Measurements from ENCODE around the gene TAB3.

Gene TAB3

DNA sequence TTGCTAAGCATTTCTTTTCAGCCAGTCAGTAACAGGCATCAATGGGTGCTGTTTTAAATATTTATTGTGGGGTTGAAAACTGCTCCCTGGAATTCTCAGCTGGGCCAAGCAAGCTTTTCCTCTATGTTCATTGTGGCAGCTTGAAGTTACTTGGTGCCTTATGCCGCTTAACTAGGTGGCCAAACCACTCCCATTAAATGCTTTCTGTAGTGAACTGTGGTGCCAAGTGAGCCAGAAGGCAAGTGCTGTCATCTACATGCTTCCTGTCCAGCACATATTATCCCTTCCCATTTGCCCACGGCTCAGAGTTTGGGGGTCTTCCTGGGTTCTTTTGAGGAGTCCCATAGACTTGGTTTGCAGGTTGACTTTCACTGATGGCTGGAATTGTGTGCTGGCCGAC, 64.8 kb downstream of the TAB3 start:
- TF ChIP-seq, protein P1, sequence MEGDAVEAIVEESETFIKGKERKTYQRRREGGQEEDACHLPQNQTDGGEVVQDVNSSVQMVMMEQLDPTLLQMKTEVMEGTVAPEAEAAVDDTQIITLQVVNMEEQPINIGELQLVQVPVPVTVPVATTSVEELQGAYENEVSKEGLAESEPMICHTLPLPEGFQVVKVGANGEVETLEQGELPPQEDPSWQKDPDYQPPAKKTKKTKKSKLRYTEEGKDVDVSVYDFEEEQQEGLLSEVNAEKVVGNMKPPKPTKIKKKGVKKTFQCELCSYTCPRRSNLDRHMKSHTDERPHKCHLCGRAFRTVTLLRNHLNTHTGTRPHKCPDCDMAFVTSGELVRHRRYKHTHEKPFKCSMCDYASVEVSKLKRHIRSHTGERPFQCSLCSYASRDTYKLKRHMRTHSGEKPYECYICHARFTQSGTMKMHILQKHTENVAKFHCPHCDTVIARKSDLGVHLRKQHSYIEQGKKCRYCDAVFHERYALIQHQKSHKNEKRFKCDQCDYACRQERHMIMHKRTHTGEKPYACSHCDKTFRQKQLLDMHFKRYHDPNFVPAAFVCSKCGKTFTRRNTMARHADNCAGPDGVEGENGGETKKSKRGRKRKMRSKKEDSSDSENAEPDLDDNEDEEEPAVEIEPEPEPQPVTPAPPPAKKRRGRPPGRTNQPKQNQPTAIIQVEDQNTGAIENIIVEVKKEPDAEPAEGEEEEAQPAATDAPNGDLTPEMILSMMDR (IDR thresholded peaks at IDR 0.05): no peak
- no peak overlapping the region for H3K4me3 ChIP-seq
- no peak for DNase-seq (ENCODE audit: low spot score)
- H3K27ac ChIP-seq: no peak overlapping the region

DNA sequence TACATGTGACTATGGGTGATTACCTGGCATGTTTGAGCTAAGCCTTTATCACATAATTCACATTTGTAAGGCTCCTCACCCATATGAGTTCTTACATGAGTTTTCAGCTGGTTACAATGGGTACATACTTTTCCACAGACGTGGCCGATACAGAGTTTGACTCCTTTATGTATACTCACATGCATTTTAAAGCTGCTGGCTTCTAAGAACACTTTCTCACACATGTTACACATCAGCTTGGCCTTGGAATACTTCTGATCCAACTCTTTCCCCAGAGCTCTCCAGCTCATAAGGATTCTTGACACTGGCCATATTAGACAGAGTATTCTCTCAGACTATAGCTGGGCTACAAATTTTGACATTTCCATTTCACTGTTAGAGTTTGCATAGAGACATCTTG, 66.3 kb downstream of the TAB3 start:
- Histone ChIP-seq H3K4me3 (no peak overlapping the region), H3K27ac (no peak overlapping the region)
- TF ChIP-seq, protein P1 (IDR thresholded peaks at IDR 0.05): no peak
- no peak for DNase-seq (ENCODE audit: low spot score)

DNA sequence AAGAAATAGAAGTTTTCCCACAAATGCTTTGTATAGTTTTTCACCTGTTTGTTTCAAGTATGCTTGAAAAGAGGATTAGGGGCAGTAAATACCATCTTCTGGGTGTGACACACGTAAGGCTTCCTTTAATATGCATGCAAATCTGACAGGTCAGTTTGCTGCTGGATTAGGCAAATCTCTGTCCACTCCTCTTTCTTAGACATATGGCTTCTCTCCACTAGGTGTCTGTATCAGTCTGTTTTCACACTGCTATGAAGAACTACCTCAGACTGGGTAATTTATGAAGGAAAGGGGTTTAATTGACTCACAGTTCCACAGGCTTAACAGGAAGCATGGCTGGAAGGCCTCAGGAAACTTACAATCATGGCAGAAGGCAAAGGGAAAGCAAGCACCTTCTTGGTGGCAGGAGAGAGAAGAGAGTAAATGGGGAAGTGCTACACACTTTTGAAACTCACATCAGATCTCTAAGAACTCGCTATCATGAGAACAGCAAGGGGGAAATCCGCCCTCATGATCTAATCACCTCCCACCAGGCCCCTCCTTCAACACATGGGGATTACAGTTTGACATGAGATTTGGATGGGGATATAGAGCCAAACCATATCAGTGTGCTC, 66.9 kb downstream of the TAB3 start:
- TF ChIP-seq, protein P1 (IDR thresholded peaks at IDR 0.05): no peak
- DNase-seq (ENCODE audit: low spot score): no peak
- H3K27ac ChIP-seq: no peak overlapping the region
- no peak overlapping the region for H3K4me3 ChIP-seq

DNA sequence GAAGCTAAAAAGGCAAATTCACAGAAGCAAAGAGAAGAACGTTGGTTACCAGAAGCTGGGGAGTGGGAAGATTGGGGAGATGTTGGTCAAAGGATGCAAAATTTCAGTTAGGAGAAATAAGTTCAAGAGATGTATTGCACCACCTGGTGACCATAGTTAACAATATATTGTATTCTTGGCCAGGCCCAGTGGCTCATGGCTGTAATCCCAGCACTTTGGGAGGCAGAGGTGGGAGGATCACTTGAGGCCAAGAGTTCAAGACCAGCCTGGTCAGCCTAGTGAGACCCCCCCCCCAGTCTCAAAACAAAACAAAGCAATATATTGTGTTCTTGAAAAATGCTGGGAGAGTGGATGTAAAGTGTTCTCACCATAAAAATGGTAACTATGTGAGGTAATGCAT, 67.9 kb downstream of the TAB3 start:
- TF ChIP-seq, protein P1 (IDR thresholded peaks at IDR 0.05): no peak

DNA sequence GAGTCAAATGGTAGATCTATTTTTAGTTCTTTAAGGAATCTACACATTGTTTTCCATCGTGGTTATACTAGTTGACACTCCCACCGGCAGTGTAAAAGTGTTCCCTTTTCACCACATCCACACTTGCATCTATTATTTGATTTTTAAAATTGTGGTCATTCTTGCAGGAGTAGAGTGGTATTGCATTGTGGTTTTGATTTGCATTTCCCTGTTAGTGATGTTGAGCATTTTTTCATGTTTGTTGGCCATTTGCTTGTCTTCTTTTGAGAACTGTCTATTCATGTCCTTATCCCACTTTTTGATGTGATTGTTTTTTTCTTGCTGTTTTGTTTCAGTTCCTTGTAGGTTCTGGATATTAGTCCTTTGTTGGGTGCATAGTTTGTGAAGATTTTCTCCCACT, 70.0 kb downstream of the TAB3 start:
- Histone ChIP-seq H3K4me3 (no peak overlapping the region), H3K27ac (no peak overlapping the region)
- TF ChIP-seq, protein P1 (IDR thresholded peaks at IDR 0.05): no peak
- DNase-seq (ENCODE audit: low spot score): no peak

More for the DNA sequence above, 67.9 kb downstream of the TAB3 start:
- DNase-seq (ENCODE audit: low spot score): no peak
- Histone ChIP-seq H3K27ac (no peak overlapping the region), H3K4me3 (no peak overlapping the region)

DNA sequence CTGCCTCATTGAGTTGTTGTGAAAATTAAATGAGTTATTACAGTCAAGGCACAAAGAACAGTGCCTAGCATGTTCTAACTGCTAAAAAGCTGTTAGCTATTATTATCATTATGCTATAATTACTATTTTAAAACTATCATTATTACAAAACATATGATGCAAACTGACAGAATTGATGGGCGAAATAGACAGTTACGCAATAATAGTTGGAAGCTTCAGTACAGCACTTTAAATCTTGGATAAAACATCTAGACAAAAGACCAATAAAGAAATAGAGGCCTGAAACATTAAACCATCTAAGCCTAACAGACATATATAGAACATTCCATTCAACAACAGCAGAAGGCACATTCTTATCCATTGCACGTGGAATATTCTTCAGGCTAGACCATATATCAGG, 73.0 kb downstream of the TAB3 start:
- TF ChIP-seq, protein P1 (IDR thresholded peaks at IDR 0.05): no peak
- H3K27ac ChIP-seq: no peak overlapping the region
- DNase-seq (ENCODE audit: low spot score): no peak

DNA sequence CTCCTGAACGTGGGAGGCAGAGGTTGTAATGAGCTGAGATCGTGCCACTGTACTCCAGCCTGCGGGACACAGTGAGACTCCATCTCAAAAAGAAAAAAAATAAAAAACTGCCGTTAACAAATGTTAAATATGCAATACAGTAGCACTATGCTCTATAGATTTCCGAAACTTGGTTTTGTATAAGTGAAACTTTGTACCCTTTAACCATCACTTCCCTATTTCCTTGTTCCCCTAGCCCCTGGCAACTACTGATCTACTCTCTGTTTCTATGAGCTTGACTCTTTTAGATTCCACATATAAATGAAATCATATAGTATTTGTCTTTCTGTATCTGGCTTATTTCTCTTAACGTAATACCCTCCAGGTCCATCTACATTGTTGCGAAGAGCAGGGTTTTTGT, 74.1 kb downstream of the TAB3 start:
- DNase-seq (ENCODE audit: low spot score): no peak
- TF ChIP-seq, protein P1 (IDR thresholded peaks at IDR 0.05): no peak
- no peak overlapping the region for H3K27ac ChIP-seq
- no peak overlapping the region for H3K4me3 ChIP-seq

More for the DNA sequence above, 73.0 kb downstream of the TAB3 start:
- no peak overlapping the region for H3K4me3 ChIP-seq
